Activated naive CD8-positive, alpha-beta T cell treated with anti-CD3 and anti-CD28 coated beads, Interleukin-2, amount 10 ng/mL, durations not matched to agents 7 days and 5 days (primary cell): ENCODE results near the gene HELZ. TPM values are rescaled to one million over a fixed set of nuclear protein-coding genes. Genes with fewer than 3 reads are reported as not detected.
A peak's percentile ranks its signal among the peaks of the same experiment; 100 is the strongest.

Experiments
- ATAC-seq: fragments of 150-1000 bp; cut with Tn5 transposase; one replicate; pipeline ENCODE4 v1.10.0; 2021; ENCODE audit warnings: low read depth, moderate library complexity
- POLR2A ChIA-PET: fragments of 350-600 bp; sonication (Branson Sonifier 250); formaldehyde crosslinking; loops from one replicate; lab custom pipeline; 2021; ENCODE audit warnings: antibody characterized with exemption; lab: Charles Lee
- DNase-seq: peaks from one replicate; pipeline ENCODE4 v3.0.0; 2021
- H3K27ac Mint-ChIP-seq: one replicate; pipeline ENCODE4 v1.8.0; 2022; ENCODE audit warnings: mild to moderate bottlenecking, mixed read lengths
- H3K27me3 Mint-ChIP-seq: one replicate; pipeline ENCODE4 v1.8.0; 2022; ENCODE audit warnings: mild to moderate bottlenecking, moderate library complexity, mixed read lengths
- H3K36me3 Mint-ChIP-seq: one replicate; pipeline ENCODE4 v1.8.0; 2021; ENCODE audit warnings: mild to moderate bottlenecking, mixed read lengths
- H3K4me1 Mint-ChIP-seq: one replicate; pipeline ENCODE4 v1.8.0; 2021; ENCODE audit warnings: mixed read lengths
- H3K4me3 Mint-ChIP-seq: one replicate; pipeline ENCODE4 v1.8.0; 2022; ENCODE audit warnings: mild to moderate bottlenecking, moderate library complexity, mixed read lengths
- H3K9me3 Mint-ChIP-seq: one replicate; pipeline ENCODE4 v1.8.0; 2021; ENCODE audit warnings: mixed read lengths
- total RNA-seq, 2 experiments: library from RNA; stranded (reverse); gene quantifications; one replicate each; pipeline ENCODE4 v1.2.3, GENCODE V29; 2021

HELZ gene
- total RNA-seq, 2 experiments from 2014 or later: 84.8 to 86.2 TPM

GRCh38 chr17:67183531-67183930 is 61.5 kb downstream of the HELZ start:
- no peaks in the 10 kb centered on the region for H3K9me3 Mint-ChIP-seq
- no peak overlapping the region for H3K4me3 Mint-ChIP-seq
- DNase-seq (no peak), ATAC-seq (no peak)
- no peak overlapping the region for H3K27ac Mint-ChIP-seq
- H3K4me1 Mint-ChIP-seq: no peaks in the 10 kb centered on the region
- POLR2A ChIA-PET: no interaction called here
- H3K27me3 Mint-ChIP-seq: no peaks in the 10 kb centered on the region
- H3K36me3 Mint-ChIP-seq: peaks cover 21% of the 10 kb centered on the region

- ATAC-seq (no peak), DNase-seq (no peak)
- Mint-ChIP-seq H3K9me3 (no peaks in the 10 kb centered on the region), H3K4me3 (no peak overlapping the region), H3K36me3 (peaks cover 21% of the 10 kb centered on the region), H3K27me3 (no peaks in the 10 kb centered on the region), H3K4me1 (no peaks in the 10 kb centered on the region), H3K27ac (no peak overlapping the region)
- POLR2A ChIA-PET: no interaction called here
Measured at GRCh38 chr17:67181825-67182224, 63.2 kb downstream of the HELZ start.

- Mint-ChIP-seq H3K27me3 (no peaks in the 10 kb centered on the region), H3K9me3 (no peaks in the 10 kb centered on the region), H3K4me1 (no peaks in the 10 kb centered on the region), H3K27ac (no peak overlapping the region), H3K4me3 (no peak overlapping the region), H3K36me3 (peaks cover 26% of the 10 kb centered on the region)
- ATAC-seq: no peak
- no peak for DNase-seq
- POLR2A ChIA-PET: no interaction called here
Measured at GRCh38 chr17:67180275-67180674, 64.7 kb downstream of the HELZ start.

- Mint-ChIP-seq H3K36me3 (peaks cover 37% of the 10 kb centered on the region), H3K27ac (no peak overlapping the region), H3K4me3 (no peak overlapping the region), H3K27me3 (no peaks in the 10 kb centered on the region), H3K9me3 (no peaks in the 10 kb centered on the region), H3K4me1 (no peaks in the 10 kb centered on the region)
- no peak for DNase-seq
- POLR2A ChIA-PET: interaction anchor here (0.6 kb wide), 1 partner anchor 71 kb away, joined by 3 read pairs; no protein-coding TSS in a partner anchor
- ATAC-seq: no peak
Measured at GRCh38 chr17:67178555-67178954, 66.4 kb downstream of the HELZ start.

GRCh38 chr17:67177732-67178131 is 67.3 kb downstream of the HELZ start:
- ATAC-seq (no peak), DNase-seq (no peak)
- H3K4me1 Mint-ChIP-seq: no peaks in the 10 kb centered on the region
- H3K27ac Mint-ChIP-seq: no peak overlapping the region
- no peaks in the 10 kb centered on the region for H3K27me3 Mint-ChIP-seq
- H3K9me3 Mint-ChIP-seq: no peaks in the 10 kb centered on the region
- H3K4me3 Mint-ChIP-seq: no peak overlapping the region
- POLR2A ChIA-PET: no interaction called here
- peaks cover 40% of the 10 kb centered on the region for H3K36me3 Mint-ChIP-seq

- Mint-ChIP-seq H3K9me3 (no peaks in the 10 kb centered on the region), H3K4me3 (no peak overlapping the region), H3K27ac (no peak overlapping the region), H3K36me3 (peaks cover 48% of the 10 kb centered on the region), H3K27me3 (no peaks in the 10 kb centered on the region), H3K4me1 (peaks cover 8% of the 10 kb centered on the region)
- DNase-seq (no peak), ATAC-seq (no peak)
- POLR2A ChIA-PET: no interaction called here
Measured at GRCh38 chr17:67174190-67174589, 70.8 kb downstream of the HELZ start.

GRCh38 chr17:67171560-67171959 is 73.4 kb downstream of the HELZ start:
- DNase-seq (no peak), ATAC-seq (no peak)
- peaks cover 8% of the 10 kb centered on the region for H3K4me1 Mint-ChIP-seq
- H3K36me3 Mint-ChIP-seq: peaks cover 35% of the 10 kb centered on the region
- POLR2A ChIA-PET: no interaction called here
- H3K27me3 Mint-ChIP-seq: no peaks in the 10 kb centered on the region
- H3K27ac Mint-ChIP-seq: peak overlapping the region; percentile 12
- no peak overlapping the region for H3K4me3 Mint-ChIP-seq
- H3K9me3 Mint-ChIP-seq: no peaks in the 10 kb centered on the region

GRCh38 chr17:67168496-67168895 is 76.5 kb downstream of the HELZ start:
- Mint-ChIP-seq H3K27ac (no peak overlapping the region), H3K36me3 (peaks cover 32% of the 10 kb centered on the region), H3K9me3 (no peaks in the 10 kb centered on the region), H3K4me1 (peaks cover 8% of the 10 kb centered on the region), H3K27me3 (no peaks in the 10 kb centered on the region), H3K4me3 (no peak overlapping the region)
- POLR2A ChIA-PET: no interaction called here
- no peak for DNase-seq
- no peak for ATAC-seq

GRCh38 chr17:67165201-67165600 is 79.8 kb downstream of the HELZ start:
- no peak for DNase-seq
- no peaks in the 10 kb centered on the region for H3K4me1 Mint-ChIP-seq
- no peak overlapping the region for H3K27ac Mint-ChIP-seq
- no peaks in the 10 kb centered on the region for H3K27me3 Mint-ChIP-seq
- ATAC-seq: no peak
- no peaks in the 10 kb centered on the region for H3K9me3 Mint-ChIP-seq
- POLR2A ChIA-PET: no interaction called here
- H3K36me3 Mint-ChIP-seq: peaks cover 19% of the 10 kb centered on the region
- no peak overlapping the region for H3K4me3 Mint-ChIP-seq

GRCh38 chr17:67164302-67164701 is 80.7 kb downstream of the HELZ start:
- H3K27me3 Mint-ChIP-seq: no peaks in the 10 kb centered on the region
- no peak overlapping the region for H3K4me3 Mint-ChIP-seq
- peaks cover 21% of the 10 kb centered on the region for H3K36me3 Mint-ChIP-seq
- no peaks in the 10 kb centered on the region for H3K4me1 Mint-ChIP-seq
- no peaks in the 10 kb centered on the region for H3K9me3 Mint-ChIP-seq
- DNase-seq (no peak), ATAC-seq (no peak)
- H3K27ac Mint-ChIP-seq: no peak overlapping the region
- POLR2A ChIA-PET: no interaction called here

- Mint-ChIP-seq H3K27me3 (no peaks in the 10 kb centered on the region), H3K4me3 (no peak overlapping the region), H3K36me3 (peaks cover 28% of the 10 kb centered on the region), H3K27ac (no peak overlapping the region), H3K4me1 (peaks cover 8% of the 10 kb centered on the region), H3K9me3 (no peaks in the 10 kb centered on the region)
- no peak for DNase-seq
- ATAC-seq: no peak
- POLR2A ChIA-PET: no interaction called here
Measured at GRCh38 chr17:67162771-67163170, 82.2 kb downstream of the HELZ start.

- Mint-ChIP-seq H3K9me3 (peaks cover 3% of the 10 kb centered on the region), H3K27me3 (no peaks in the 10 kb centered on the region), H3K4me3 (no peak overlapping the region), H3K4me1 (peaks cover 17% of the 10 kb centered on the region), H3K36me3 (peaks cover 36% of the 10 kb centered on the region), H3K27ac (no peak overlapping the region)
- DNase-seq (no peak), ATAC-seq (no peak)
- POLR2A ChIA-PET: no interaction called here
Measured at GRCh38 chr17:67161573-67161972, 83.4 kb downstream of the HELZ start.

GRCh38 chr17:67160791-67161190 is 84.2 kb downstream of the HELZ start:
- DNase-seq (no peak), ATAC-seq (no peak)
- Mint-ChIP-seq H3K9me3 (peaks cover 6% of the 10 kb centered on the region), H3K4me3 (no peak overlapping the region), H3K27ac (no peak overlapping the region), H3K36me3 (peaks cover 40% of the 10 kb centered on the region), H3K27me3 (no peaks in the 10 kb centered on the region), H3K4me1 (peaks cover 21% of the 10 kb centered on the region)
- POLR2A ChIA-PET: no interaction called here

- peak overlapping the region; percentile 51 for H3K4me3 Mint-ChIP-seq
- H3K36me3 Mint-ChIP-seq: peaks cover 32% of the 10 kb centered on the region
- POLR2A ChIA-PET: interaction anchor here (0.6 kb wide), 1 partner anchor 657 kb away, joined by 3 read pairs; no protein-coding TSS in a partner anchor
- H3K4me1 Mint-ChIP-seq: peaks cover 23% of the 10 kb centered on the region
- ATAC-seq (peak; percentile 86), DNase-seq (no peak)
- H3K27ac Mint-ChIP-seq: peak overlapping the region; percentile 66
- H3K27me3 Mint-ChIP-seq: no peaks in the 10 kb centered on the region
- H3K9me3 Mint-ChIP-seq: peaks cover 6% of the 10 kb centered on the region
Measured at GRCh38 chr17:67157732-67158639, 87.0 kb downstream of the HELZ start.
